NB4 (cell line): ENCODE measurements around the gene MAT1A.

Experiments
- CTCF ChIP-seq: IDR thresholded peaks from one replicate; pipeline ENCODE4 v1.5.1; 2012; ENCODE audit warnings: low read depth, low read length
- MAX ChIP-seq: IDR thresholded peaks from 2 replicates; pipeline ENCODE4 v1.6.1; 2011; ENCODE audit warnings: low read depth, low read length

DNA sequence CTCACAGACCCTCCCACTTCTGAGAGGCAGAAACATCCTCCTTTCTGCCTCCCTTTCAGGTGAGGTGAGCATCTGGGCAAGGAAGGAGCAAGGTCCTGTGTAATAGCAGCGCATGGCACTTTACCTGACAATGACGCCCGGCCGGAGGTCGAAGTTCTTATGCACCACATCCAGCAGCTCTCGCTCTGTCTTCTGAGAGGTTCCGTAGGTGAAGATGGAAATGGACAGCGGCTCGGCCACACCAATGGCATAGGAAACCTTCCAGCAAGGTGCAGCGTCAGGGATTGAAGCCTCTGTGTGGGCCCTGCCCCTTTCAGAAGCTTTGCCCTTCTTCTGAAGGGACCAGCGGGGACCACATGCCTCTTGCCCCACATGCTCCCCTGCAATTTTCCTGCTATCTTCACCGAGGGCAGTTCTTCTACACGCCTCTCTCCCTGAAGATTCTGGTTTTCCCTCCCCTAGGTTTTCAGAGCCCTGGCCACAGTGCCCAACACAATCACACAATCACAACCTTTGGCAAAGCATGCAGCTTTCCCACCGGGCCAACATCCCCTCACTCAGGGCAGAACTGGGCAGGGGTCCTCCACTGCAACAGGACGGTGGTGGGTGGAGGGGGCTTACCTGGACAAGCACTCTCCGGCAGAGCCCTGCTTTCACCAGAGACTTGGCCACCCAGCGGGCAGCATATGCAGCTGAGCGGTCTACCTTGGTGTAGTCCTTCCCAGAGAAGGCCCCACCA is 14.9 kb downstream of the MAT1A start:
- TF ChIP-seq CTCF (no peak), MAX (no peak)
